ENCODE data around the gene RNF151.
"Not testable (repeated sequence)": the region's sequence is repeated elsewhere in the genome, so short reads cannot be mapped to it uniquely, and the experiment has no call there.

Gene RNF151

GRCh38 chr16:2008631-2009163 lies 42.0 kb downstream of the RNF151 start:
- peak overlapping the region; percentile 63 to 79 for H3K4me3 ChIP-seq (replicated peaks in 1 of 2; ENCODE audit: low read depth in 2 of 2, low read length in 2 of 2)
- DNase-seq (ENCODE audit: low read depth in 2 of 2), result peak; percentile 53 to 66
- TF ChIP-seq CTCF (IDR thresholded peaks at IDR 0.05; ENCODE audit: low read depth, low read length), result no peak

- DNase-seq (ENCODE audit: low read depth in 2 of 2), result no peak
- no peak for TF ChIP-seq CTCF (IDR thresholded peaks at IDR 0.05; ENCODE audit: low read depth, low read length)
- peak overlapping the region; percentile 63 to 79 for H3K4me3 ChIP-seq (replicated peaks in 1 of 2; ENCODE audit: low read depth in 2 of 2, low read length in 2 of 2)
Measured at GRCh38 chr16:2009164-2009711, 42.6 kb downstream of the RNF151 start.

- peak; percentile 83 to 90 for DNase-seq (ENCODE audit: low read depth in 2 of 2)
- peak within 1 kb of the TSS; percentile 63 to 79 for H3K4me3 ChIP-seq (replicated peaks in 1 of 2; ENCODE audit: low read depth in 2 of 2, low read length in 2 of 2)
- no peak for TF ChIP-seq CTCF (IDR thresholded peaks at IDR 0.05; ENCODE audit: low read depth, low read length)
Measured at GRCh38 chr16:2009791-2010510, 43.3 kb downstream of the RNF151 start, which contains the start of gene ZNF598. ZNF598 (minus strand) TSS chr16:2009821.

GRCh38 chr16:2011726-2012125 lies 45.1 kb downstream of the RNF151 start:
- not testable (repeated sequence) for DNase-seq (ENCODE audit: low read depth in 2 of 2)

GRCh38 chr16:2013527-2013926 lies 46.9 kb downstream of the RNF151 start:
- TF ChIP-seq CTCF (IDR thresholded peaks at IDR 0.05; ENCODE audit: low read depth, low read length), result no peak
- H3K4me3 ChIP-seq (replicated peaks in 1 of 2; ENCODE audit: low read depth in 2 of 2, low read length in 2 of 2), result no peak overlapping the region
- no peak for DNase-seq (ENCODE audit: low read depth in 2 of 2)

More at GRCh38 chr16:2011726-2012125, 45.1 kb downstream of the RNF151 start:
- not testable (repeated sequence) for H3K4me3 ChIP-seq (replicated peaks in 1 of 2; ENCODE audit: low read depth in 2 of 2, low read length in 2 of 2)

- H3K4me3 ChIP-seq (replicated peaks in 1 of 2; ENCODE audit: low read depth in 2 of 2, low read length in 2 of 2), result no peak overlapping the region
- TF ChIP-seq CTCF (IDR thresholded peaks at IDR 0.05; ENCODE audit: low read depth, low read length), result no peak
- peak in 1 of 2 donors; percentile 70 for DNase-seq (ENCODE audit: low read depth in 2 of 2)
Measured at GRCh38 chr16:2015117-2015946, 48.7 kb downstream of the RNF151 start.

- DNase-seq (ENCODE audit: low read depth in 2 of 2), result no peak
Measured at GRCh38 chr16:2015947-2016208, 49.2 kb downstream of the RNF151 start.

More at GRCh38 chr16:2015947-2016208, 49.2 kb downstream of the RNF151 start:
- H3K4me3 ChIP-seq (replicated peaks in 1 of 2; ENCODE audit: low read depth in 2 of 2, low read length in 2 of 2), result no peak overlapping the region
- no peak for TF ChIP-seq CTCF (IDR thresholded peaks at IDR 0.05; ENCODE audit: low read depth, low read length)

All from cardiac fibroblast (primary cell).